LNCaP clone FGC (cell line): ENCODE measurements around the gene PIBF1.

Experiments
- DNase-seq: peaks from one replicate; pipeline ENCODE4 v3.0.0-alpha.2; 2011; ENCODE audit warnings: low read depth
- H3K4me3 ChIP-seq: 2 replicates; pipeline ENCODE4 v1.5.1; 2011; ENCODE audit warnings: mild to moderate bottlenecking, low read depth, low read length, control low read depth
- CTCF ChIP-seq: IDR thresholded peaks from 2 replicates; pipeline ENCODE4 v1.5.1; 2012; ENCODE audit warnings: mild to moderate bottlenecking; ENCODE audit not compliant: control insufficient read depth, insufficient read depth; ENCODE audit errors: extremely low read depth

Gene PIBF1

DNA sequence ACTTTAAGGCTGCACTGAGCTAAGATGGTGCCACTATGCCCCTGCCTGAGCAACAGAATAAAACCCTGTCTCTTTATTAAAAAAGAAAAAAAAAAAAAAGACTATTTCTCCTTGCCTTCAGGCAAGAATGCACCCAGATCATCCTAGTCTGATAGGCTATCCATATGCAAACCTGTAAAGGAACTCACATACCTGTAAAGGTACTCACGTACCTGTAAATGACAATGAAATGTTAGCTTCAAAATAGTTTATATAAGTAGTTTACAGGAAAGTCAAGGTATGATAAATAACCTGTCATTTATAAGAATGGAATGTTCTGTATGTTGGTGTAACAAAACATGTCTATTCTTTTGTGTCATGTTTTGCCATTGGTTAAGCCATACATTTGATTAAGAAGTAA is 86.3 kb downstream of the PIBF1 start:
- TF ChIP-seq CTCF = no peak
- DNase-seq = no peak

GRCh38 chr13:72875233-72875632 is 93.3 kb downstream of the PIBF1 start:
- no peak overlapping the region for H3K4me3 ChIP-seq
- DNase-seq = no peak
- TF ChIP-seq CTCF = no peak

More for the DNA sequence above, 86.3 kb downstream of the PIBF1 start:
- no peak overlapping the region for H3K4me3 ChIP-seq

DNA sequence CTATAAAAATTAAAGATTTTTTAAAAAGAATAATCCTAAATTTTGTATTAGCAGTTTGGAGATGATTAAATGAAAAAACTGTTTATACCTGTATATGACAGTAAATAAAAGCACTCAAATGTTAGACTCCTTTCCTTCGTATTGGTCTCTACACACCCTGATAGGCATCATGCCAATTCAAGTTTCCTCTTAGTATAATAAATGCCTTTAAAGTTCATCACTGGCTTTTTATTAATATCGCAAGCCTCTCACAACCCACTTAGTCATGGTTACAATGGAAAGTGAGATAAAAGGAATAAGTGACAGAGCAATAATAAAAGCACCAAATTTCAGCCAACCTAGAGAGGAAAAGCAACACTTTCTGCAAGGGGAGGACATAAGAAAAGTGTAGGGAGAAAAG is 102.2 kb downstream of the PIBF1 start:
- H3K4me3 ChIP-seq = no peak overlapping the region
- DNase-seq = no peak
- TF ChIP-seq CTCF = no peak

- no peak for TF ChIP-seq CTCF
- no peak overlapping the region for H3K4me3 ChIP-seq
- DNase-seq = no peak
Measured at GRCh38 chr13:72886272-72887067, 104.5 kb downstream of the PIBF1 start.

GRCh38 chr13:72889495-72889894 is 107.6 kb downstream of the PIBF1 start:
- no peak for DNase-seq
- H3K4me3 ChIP-seq = no peak overlapping the region
- TF ChIP-seq CTCF = no peak

GRCh38 chr13:72890546-72890945 is 108.6 kb downstream of the PIBF1 start:
- no peak for DNase-seq
- no peak for TF ChIP-seq CTCF
- no peak overlapping the region for H3K4me3 ChIP-seq

- DNase-seq = no peak
Measured at GRCh38 chr13:72891423-72891822, 109.5 kb downstream of the PIBF1 start.

More at GRCh38 chr13:72891423-72891822, 109.5 kb downstream of the PIBF1 start:
- TF ChIP-seq CTCF = no peak
- no peak overlapping the region for H3K4me3 ChIP-seq
